HG03442 (cell line): ENCODE results near the gene TENM4.

ENCODE experiments used
- ATAC-seq: cut with Tn5 transposase; IDR thresholded peaks from one replicate; pipeline ENCODE4 v1.9.1; 2021; ENCODE audit warnings: mild to moderate bottlenecking, moderate library complexity; ENCODE audit not compliant: unreplicated experiment

Gene TENM4

GRCh38 chr11:78698612-78699011 is 742.2 kb downstream of the TENM4 start:
- ATAC-seq: no peak

DNA sequence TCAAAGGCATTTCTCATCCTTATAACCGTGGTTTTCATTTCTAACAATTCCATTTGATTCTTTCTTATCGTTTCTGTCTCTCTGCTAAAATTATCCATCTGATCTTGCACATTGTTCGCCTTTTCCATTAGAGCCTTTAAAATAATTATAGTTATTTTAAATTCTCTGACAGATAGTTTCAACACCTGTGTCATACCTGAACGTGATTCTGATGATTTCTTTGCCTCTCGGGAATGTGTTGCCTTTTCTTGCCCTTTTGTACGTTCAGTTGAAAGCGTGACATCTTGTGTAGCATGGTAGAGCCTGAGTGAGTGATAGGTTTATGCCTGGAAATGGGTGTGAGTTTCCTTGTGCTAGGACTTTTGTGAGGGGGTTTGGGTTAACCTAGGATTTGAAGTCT is 744.7 kb downstream of the TENM4 start:
- ATAC-seq: no peak

DNA sequence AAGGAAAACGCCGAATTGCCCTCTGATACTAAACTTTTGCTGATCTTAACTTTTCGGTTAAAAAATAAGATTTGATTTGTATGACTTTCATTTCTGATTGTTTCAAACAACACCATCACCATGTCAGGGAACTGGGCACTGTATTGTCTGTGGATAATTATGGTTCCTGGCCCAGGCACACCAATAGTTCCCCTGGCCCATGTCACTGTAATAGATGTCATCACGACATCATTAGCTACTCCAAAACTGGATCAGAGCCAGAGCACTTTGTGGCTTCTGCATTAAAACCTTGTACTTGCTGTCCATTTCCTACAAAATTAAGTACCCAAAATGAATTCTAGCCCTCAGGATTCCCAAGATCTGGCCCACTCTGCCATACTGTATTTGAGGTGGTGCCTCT is 746.7 kb downstream of the TENM4 start:
- no peak for ATAC-seq

- no peak for ATAC-seq
Observed at GRCh38 chr11:78691215-78691614, 749.6 kb downstream of the TENM4 start.

DNA sequence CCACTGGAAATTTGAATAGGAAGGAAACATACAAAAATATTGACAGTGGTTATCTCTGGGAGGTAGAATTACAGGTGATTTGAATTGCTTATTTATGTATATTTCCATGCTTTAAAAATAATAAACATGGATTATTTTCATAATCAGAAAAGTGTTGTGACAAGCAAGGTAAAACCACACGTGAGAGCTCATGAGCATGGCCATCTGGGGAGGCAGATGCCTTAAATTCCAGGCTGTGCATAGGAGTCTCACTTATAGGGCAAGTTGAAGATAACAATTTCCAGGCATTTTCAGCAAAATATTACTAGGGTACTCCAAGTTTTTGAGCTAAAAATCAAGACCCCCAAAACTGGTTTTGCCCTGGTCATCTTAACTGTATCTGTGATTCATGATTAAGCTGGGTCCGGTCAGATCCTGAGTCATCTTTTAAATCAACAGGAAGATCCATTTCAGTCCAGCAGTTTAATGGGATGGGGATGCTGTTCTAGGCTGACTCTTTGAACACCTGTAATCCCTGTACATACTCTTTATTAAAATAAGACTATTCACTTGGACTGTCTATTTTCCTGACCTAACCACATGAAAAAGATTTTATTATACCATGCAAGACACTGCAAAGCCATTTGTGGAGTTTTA is 750.4 kb downstream of the TENM4 start:
- ATAC-seq: no peak

DNA sequence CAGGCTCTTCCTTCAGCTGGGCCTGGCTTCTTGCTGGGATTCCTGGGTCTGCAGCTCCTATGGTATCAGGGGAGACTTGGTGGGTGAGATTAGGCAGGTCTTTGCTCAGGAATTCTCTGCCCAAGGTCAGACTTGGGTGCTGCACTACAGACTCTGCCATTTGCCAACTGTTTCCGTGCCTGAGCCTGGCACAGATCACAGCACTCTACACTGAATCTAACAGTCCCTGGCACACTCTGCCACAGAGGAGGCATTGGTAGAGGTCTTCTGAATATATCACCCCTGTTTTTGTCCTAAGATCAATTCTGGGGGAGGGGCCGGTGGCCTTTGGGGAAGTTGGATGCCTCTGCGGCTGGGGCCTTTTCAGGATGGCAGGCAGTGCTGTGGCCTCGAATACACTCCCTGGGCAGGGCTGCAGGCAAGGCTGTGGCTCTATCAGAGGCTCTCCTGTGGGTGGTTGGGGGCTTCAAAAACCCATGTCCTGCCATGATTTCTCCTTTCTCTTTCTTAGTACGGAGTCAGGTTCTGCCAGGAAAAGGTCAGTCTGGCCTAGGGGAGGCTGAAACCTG is 751.2 kb downstream of the TENM4 start:
- ATAC-seq: no peak

- no peak for ATAC-seq
Observed at GRCh38 chr11:78689101-78689500, 751.7 kb downstream of the TENM4 start.

- ATAC-seq: no peak
Observed at GRCh38 chr11:78688460-78688859, 752.4 kb downstream of the TENM4 start.

- ATAC-seq: no peak
Observed at GRCh38 chr11:78685156-78685555, 755.7 kb downstream of the TENM4 start.

DNA sequence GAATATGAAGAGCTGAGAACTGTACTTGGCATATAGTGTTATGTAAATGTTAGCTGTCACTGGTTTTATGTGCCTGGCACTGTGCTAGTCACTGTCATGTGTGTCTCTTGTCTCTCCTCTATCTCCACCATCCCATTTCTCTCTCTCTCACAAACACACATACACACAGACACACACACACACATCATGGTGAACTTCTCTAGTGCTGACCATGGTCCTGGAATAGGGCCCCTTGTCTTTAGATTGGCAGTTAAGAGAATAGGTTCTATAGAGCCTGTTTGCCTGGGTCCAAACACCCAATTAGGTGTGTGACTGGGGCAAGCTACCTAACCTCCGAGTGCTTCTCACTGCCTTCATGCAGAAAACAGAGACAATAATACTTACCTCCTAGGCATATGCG is 756.5 kb downstream of the TENM4 start:
- ATAC-seq: no peak

DNA sequence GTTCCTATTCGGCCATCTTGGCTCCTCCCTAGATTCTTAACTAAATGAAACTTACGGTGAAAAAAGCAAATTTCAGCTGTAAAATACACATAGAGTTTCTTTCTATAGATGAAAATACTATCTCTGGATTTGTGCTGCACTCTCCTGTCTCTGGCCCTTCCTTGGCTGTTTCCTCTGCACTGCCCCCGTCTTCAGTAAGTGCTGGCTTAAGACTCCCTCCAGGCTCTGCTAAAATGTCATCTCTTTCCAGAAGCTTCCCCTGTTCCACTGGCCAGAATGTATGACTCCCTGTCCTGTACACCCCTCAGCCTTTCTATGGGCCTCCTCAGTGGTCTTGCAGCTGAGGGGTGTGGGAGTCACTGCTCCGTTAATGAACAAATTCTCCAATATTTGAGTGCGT is 757.1 kb downstream of the TENM4 start:
- ATAC-seq: no peak

DNA sequence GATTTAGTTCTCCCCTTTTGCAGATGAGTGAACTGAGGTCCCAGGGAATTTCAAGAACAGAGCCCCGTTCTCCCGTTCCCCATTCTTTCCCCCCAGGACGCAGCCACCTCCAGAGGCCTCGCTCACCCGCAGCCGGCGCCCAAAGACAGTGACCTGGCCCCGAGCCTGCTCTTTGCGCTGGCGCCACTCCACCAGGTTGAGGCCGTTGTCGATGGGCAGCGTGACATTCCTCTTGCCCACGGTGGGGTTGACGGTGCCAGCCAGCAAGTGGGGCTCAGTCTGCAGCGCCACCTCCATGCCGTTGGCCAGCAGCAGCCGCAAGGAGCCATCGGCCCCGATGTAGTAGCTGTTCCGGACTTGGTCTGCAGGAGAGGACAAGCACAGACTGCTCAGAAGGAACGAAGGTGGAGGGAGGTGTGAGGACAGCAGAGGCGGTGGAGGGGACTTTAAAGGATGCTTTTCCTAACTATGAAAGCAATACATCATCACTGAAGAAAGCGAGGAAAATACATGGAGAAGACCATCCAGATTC is 764.7 kb downstream of the TENM4 start:
- no peak for ATAC-seq

- no peak for ATAC-seq
Observed at GRCh38 chr11:78672850-78673620, 767.8 kb downstream of the TENM4 start.

DNA sequence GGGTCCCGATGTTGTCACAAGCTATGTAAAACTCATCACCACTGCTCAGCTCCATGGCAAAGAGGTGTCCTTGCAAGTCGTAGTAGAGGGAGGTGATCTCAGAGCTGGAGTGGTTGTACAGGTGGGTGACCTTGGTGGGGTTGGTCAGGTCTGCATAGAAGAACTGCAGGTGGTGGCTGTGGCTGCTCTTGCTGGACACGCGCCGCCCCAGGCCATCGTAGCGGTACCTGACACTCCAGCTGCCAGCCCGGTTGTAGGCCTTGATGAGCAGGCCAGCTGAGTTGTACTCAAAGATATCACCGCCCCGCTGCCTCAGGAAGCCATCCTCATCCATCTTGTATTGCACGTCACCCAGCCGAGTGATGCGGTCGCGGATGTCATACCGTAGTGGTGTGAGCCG is 771.6 kb downstream of the TENM4 start:
- ATAC-seq: no peak

DNA sequence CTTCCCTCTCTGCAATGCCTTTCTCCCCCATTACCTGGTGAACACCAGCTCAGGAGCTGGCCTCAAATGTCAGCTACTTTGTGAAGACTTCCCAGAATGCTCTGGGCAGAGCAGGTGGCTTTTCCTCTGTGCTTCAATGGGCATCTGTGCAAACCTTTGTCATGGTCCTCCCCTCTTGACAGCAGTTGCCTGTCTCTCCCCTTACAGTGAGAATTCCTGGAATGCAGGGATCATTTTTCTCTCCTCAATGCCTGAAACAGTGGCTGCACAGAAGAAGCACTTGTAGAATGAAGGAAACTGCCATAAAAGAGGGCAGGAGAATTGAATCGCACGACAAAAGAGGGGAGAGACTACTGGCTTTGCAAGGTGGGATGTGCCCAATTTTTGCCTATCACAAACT is 773.4 kb downstream of the TENM4 start:
- no peak for ATAC-seq

- ATAC-seq: no peak
Observed at GRCh38 chr11:78666675-78667160, 774.1 kb downstream of the TENM4 start.

- no peak for ATAC-seq
Observed at GRCh38 chr11:78664636-78665035, 776.2 kb downstream of the TENM4 start.

- ATAC-seq: no peak
Observed at GRCh38 chr11:78662811-78663210, 778.0 kb downstream of the TENM4 start.

DNA sequence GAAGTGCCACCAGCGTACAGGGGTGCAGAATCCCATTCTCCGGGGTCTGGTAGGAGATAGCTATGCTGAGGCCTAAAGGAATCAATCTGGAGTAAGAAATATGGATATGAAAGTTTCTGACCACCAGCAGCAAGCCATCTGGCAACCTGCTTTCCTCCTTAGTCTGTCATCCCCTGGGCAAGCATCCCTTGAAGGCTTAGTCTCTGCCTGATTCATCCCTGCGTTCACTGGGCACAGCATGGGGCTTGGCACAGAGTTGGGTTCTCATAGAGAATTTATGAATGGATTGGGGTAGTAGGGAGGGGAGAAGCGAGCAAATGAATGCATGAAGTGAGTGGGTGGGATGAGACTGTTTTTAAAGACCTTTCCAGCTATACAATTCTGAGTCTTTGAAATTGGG is 780.4 kb downstream of the TENM4 start:
- no peak for ATAC-seq

DNA sequence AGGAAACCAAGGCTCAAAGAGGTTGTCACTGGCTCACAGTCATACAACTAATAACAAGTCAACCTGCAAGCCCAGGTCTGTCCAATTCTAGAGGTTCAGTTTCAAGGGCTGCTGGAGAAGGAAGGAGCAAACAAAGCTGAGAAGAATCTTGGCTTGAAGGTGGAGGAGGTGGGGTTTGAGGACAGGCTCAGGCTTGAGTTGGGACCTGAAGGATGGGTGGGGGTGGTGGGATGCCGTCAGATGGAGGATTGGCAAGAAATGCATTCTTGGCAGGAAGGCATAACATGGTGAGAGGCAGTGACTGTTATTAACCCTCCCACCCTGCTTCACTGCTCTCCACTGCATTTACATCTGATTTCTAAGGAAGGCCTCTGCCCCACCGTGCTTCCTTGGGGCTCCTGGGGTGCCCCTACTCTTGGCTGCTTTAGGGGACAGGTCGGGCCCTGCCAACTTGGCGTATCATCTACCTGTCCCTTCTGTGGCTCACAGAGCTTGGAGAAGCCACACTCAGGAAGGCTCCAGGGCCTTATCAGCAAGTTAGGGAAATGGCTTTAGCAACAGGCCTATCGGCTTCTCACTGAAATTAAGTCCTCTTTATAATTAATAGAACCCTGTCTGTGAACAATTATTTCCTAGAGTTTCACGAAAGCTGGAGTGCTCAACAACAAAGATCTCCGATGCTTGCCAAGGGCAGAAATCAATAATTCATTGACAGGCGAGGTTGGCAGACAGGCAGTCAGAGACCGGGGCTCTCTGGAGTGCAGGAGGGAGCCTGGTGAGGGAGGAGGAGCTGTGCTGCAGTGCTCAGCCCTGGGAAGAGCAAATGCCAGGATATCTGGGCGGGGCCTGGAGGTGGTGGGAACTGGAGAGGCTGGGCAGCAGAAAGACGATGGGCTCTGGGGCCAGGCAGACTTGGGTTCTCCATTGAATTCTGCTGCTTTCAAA is 781.2 kb downstream of the TENM4 start:
- no peak for ATAC-seq
